ENCODE results near the gene GIGYF1. TPM values are rescaled to one million over a fixed set of nuclear protein-coding genes. Genes with fewer than 3 reads are reported as not detected.

The GIGYF1 gene
- total RNA-seq, 1 donor from 2014 or later = 12.0 TPM

GRCh38 chr7:100654908-100655831 lies 38.9 kb downstream of the GIGYF1 start:
- Histone ChIP-seq H3K9me3 (ENCODE audit: control insufficient read depth in 3 of 3, low read length in 3 of 3) (no peaks in the 10 kb centered on the region), H3K27ac (ENCODE audit: low read depth, low read length) (no peak overlapping the region), H3K4me1 (ENCODE audit: control insufficient read depth in 3 of 3, insufficient read depth in 3 of 3, low read length in 3 of 3) (no peaks in the 10 kb centered on the region), H3K4me3 (ENCODE audit: low read length in 3 of 3) (no peak overlapping the region), H3K9ac (ENCODE audit: low read depth in 1 of 3, low read length in 3 of 3) (no peak overlapping the region), H3K27me3 (ENCODE audit: control insufficient read depth in 3 of 3, insufficient read depth in 3 of 3, low read length in 3 of 3) (peaks cover 29 to 43% (median 31%) of the 10 kb centered on the region in 3 donors), H3K36me3 (ENCODE audit: control insufficient read depth in 3 of 3, insufficient read depth in 3 of 3, low read length in 3 of 3) (no peaks in the 10 kb centered on the region)

GRCh38 chr7:100649826-100650565 lies 44.1 kb downstream of the GIGYF1 start:
- Histone ChIP-seq H3K27ac (ENCODE audit: low read depth, low read length) (no peak overlapping the region), H3K4me1 (ENCODE audit: control insufficient read depth in 3 of 3, insufficient read depth in 3 of 3, low read length in 3 of 3) (no peaks in the 10 kb centered on the region), H3K36me3 (ENCODE audit: control insufficient read depth in 3 of 3, insufficient read depth in 3 of 3, low read length in 3 of 3) (no peaks in the 10 kb centered on the region), H3K9me3 (ENCODE audit: control insufficient read depth in 3 of 3, low read length in 3 of 3) (no peaks in the 10 kb centered on the region), H3K4me3 (ENCODE audit: low read length in 3 of 3) (no peak overlapping the region), H3K27me3 (ENCODE audit: control insufficient read depth in 3 of 3, insufficient read depth in 3 of 3, low read length in 3 of 3) (peaks cover 27 to 43% (median 29%) of the 10 kb centered on the region in 3 donors), H3K9ac (ENCODE audit: low read depth in 1 of 3, low read length in 3 of 3) (no peak overlapping the region)

GRCh38 chr7:100642534-100642907 lies 51.5 kb downstream of the GIGYF1 start:
- H3K4me1 ChIP-seq (ENCODE audit: control insufficient read depth in 3 of 3, insufficient read depth in 3 of 3, low read length in 3 of 3) = no peaks in the 10 kb centered on the region
- no peak overlapping the region for H3K9ac ChIP-seq (ENCODE audit: low read depth in 1 of 3, low read length in 3 of 3)
- no peak overlapping the region for H3K27ac ChIP-seq (ENCODE audit: low read depth, low read length)
- no peak overlapping the region for H3K4me3 ChIP-seq (ENCODE audit: low read length in 3 of 3)
- H3K27me3 ChIP-seq (ENCODE audit: control insufficient read depth in 3 of 3, insufficient read depth in 3 of 3, low read length in 3 of 3) = peaks cover 14 to 49% (median 40%) of the 10 kb centered on the region in 3 donors
- no peaks in the 10 kb centered on the region for H3K36me3 ChIP-seq (ENCODE audit: control insufficient read depth in 3 of 3, insufficient read depth in 3 of 3, low read length in 3 of 3)
- H3K9me3 ChIP-seq (ENCODE audit: control insufficient read depth in 3 of 3, low read length in 3 of 3) = no peaks in the 10 kb centered on the region

- no peak overlapping the region for H3K4me3 ChIP-seq (ENCODE audit: low read length in 3 of 3)
- no peaks in the 10 kb centered on the region for H3K4me1 ChIP-seq (ENCODE audit: control insufficient read depth in 3 of 3, insufficient read depth in 3 of 3, low read length in 3 of 3)
- H3K27ac ChIP-seq (ENCODE audit: low read depth, low read length) = no peak overlapping the region
- H3K36me3 ChIP-seq (ENCODE audit: control insufficient read depth in 3 of 3, insufficient read depth in 3 of 3, low read length in 3 of 3) = no peaks in the 10 kb centered on the region
- H3K27me3 ChIP-seq (ENCODE audit: control insufficient read depth in 3 of 3, insufficient read depth in 3 of 3, low read length in 3 of 3) = peaks cover 12 to 46% (median 37%) of the 10 kb centered on the region in 3 donors
- no peak overlapping the region for H3K9ac ChIP-seq (ENCODE audit: low read depth in 1 of 3, low read length in 3 of 3)
- no peaks in the 10 kb centered on the region for H3K9me3 ChIP-seq (ENCODE audit: control insufficient read depth in 3 of 3, low read length in 3 of 3)
Observed at GRCh38 chr7:100641860-100642533, 52.1 kb downstream of the GIGYF1 start.

GRCh38 chr7:100641463-100641859 lies 52.6 kb downstream of the GIGYF1 start, which contains the start of gene TFR2:
TFR2 (minus strand) TSS chr7:100641552; CDS start chr7:100641509, 43 bp downstream.
- Histone ChIP-seq H3K4me3 (ENCODE audit: low read length in 3 of 3) (no peak within 1 kb of the TSS), H3K4me1 (ENCODE audit: control insufficient read depth in 3 of 3, insufficient read depth in 3 of 3, low read length in 3 of 3) (no peaks in the 10 kb centered on the region), H3K9me3 (ENCODE audit: control insufficient read depth in 3 of 3, low read length in 3 of 3) (no peaks in the 10 kb centered on the region), H3K27ac (ENCODE audit: low read depth, low read length) (no peak within 1 kb of the TSS), H3K36me3 (ENCODE audit: control insufficient read depth in 3 of 3, insufficient read depth in 3 of 3, low read length in 3 of 3) (no peaks in the 10 kb centered on the region), H3K27me3 (ENCODE audit: control insufficient read depth in 3 of 3, insufficient read depth in 3 of 3, low read length in 3 of 3) (peaks cover 12 to 44% (median 31%) of the 10 kb centered on the region in 3 donors), H3K9ac (ENCODE audit: low read depth in 1 of 3, low read length in 3 of 3) (no peak within 1 kb of the TSS)

- Histone ChIP-seq H3K4me1 (ENCODE audit: control insufficient read depth in 3 of 3, insufficient read depth in 3 of 3, low read length in 3 of 3) (no peaks in the 10 kb centered on the region), H3K36me3 (ENCODE audit: control insufficient read depth in 3 of 3, insufficient read depth in 3 of 3, low read length in 3 of 3) (no peaks in the 10 kb centered on the region), H3K27me3 (ENCODE audit: control insufficient read depth in 3 of 3, insufficient read depth in 3 of 3, low read length in 3 of 3) (peaks cover 8 to 38% (median 31%) of the 10 kb centered on the region in 3 donors), H3K27ac (ENCODE audit: low read depth, low read length) (no peak overlapping the region), H3K9me3 (ENCODE audit: control insufficient read depth in 3 of 3, low read length in 3 of 3) (no peaks in the 10 kb centered on the region), H3K9ac (ENCODE audit: low read depth in 1 of 3, low read length in 3 of 3) (no peak overlapping the region), H3K4me3 (ENCODE audit: low read length in 3 of 3) (no peak overlapping the region)
Observed at GRCh38 chr7:100640517-100641440, 53.3 kb downstream of the GIGYF1 start.

- no peak overlapping the region for H3K9ac ChIP-seq (ENCODE audit: low read depth in 1 of 3, low read length in 3 of 3)
- no peaks in the 10 kb centered on the region for H3K4me1 ChIP-seq (ENCODE audit: control insufficient read depth in 3 of 3, insufficient read depth in 3 of 3, low read length in 3 of 3)
- H3K36me3 ChIP-seq (ENCODE audit: control insufficient read depth in 3 of 3, insufficient read depth in 3 of 3, low read length in 3 of 3) = no peaks in the 10 kb centered on the region
- H3K27me3 ChIP-seq (ENCODE audit: control insufficient read depth in 3 of 3, insufficient read depth in 3 of 3, low read length in 3 of 3) = peaks cover 8 to 31% (median 30%) of the 10 kb centered on the region in 3 donors
- no peak overlapping the region for H3K27ac ChIP-seq (ENCODE audit: low read depth, low read length)
- H3K4me3 ChIP-seq (ENCODE audit: low read length in 3 of 3) = no peak overlapping the region
- no peaks in the 10 kb centered on the region for H3K9me3 ChIP-seq (ENCODE audit: control insufficient read depth in 3 of 3, low read length in 3 of 3)
Observed at GRCh38 chr7:100639995-100640516, 54.0 kb downstream of the GIGYF1 start.

- Histone ChIP-seq H3K27me3 (ENCODE audit: control insufficient read depth in 3 of 3, insufficient read depth in 3 of 3, low read length in 3 of 3) (peaks cover 25 to 28% (median 27%) of the 10 kb centered on the region in 3 donors), H3K9me3 (ENCODE audit: control insufficient read depth in 3 of 3, low read length in 3 of 3) (no peaks in the 10 kb centered on the region), H3K27ac (ENCODE audit: low read depth, low read length) (no peak overlapping the region), H3K36me3 (ENCODE audit: control insufficient read depth in 3 of 3, insufficient read depth in 3 of 3, low read length in 3 of 3) (no peaks in the 10 kb centered on the region), H3K9ac (ENCODE audit: low read depth in 1 of 3, low read length in 3 of 3) (peak overlapping the region in 1 of 3 donors; percentile 16), H3K4me1 (ENCODE audit: control insufficient read depth in 3 of 3, insufficient read depth in 3 of 3, low read length in 3 of 3) (peaks cover 7 to 8% (median 7%) of the 10 kb centered on the region in 3 donors), H3K4me3 (ENCODE audit: low read length in 3 of 3) (peak overlapping the region; percentile 28 to 58 (median 54))
Observed at GRCh38 chr7:100632951-100633717, 60.9 kb downstream of the GIGYF1 start.
